Pancreas (tissue), 10 donors: Measurements from ENCODE around the gene RNPEPL1. TPM values are rescaled to one million over a fixed set of nuclear protein-coding genes. Genes with fewer than 3 reads are reported as not detected.

Source experiments
- ATAC-seq, 4 donors: fragments of 200-7000 bp; cut with Tn5 transposase; one replicate each; pipeline versions ENCODE4 v1.8.0 to v1.9.1; 2020; ENCODE audit warnings: mild to moderate bottlenecking in 4 of 4, moderate library complexity in 4 of 4
- DNase-seq, 6 donors: peaks; one replicate each; pipeline ENCODE4 v3.0.0-alpha.2; 2020
- FAIRE-seq: peaks from 2 replicates; lab custom pipeline; 2012; peaks lifted over from hg19 to GRCh38; lab: Jason Lieb, UNC
- H3K27ac ChIP-seq, 4 donors: fragments of 200-600 bp; sonication (generic); 1 replicate in 3 of 4; 2 replicates in 1 of 4; pipeline versions ENCODE4 v1.5.0 to v1.8.0; 2020
- H3K27me3 ChIP-seq, 4 donors: fragments of 200-600 bp; one replicate each; pipeline ENCODE4 v1.8.0; 2021
- H3K36me3 ChIP-seq, 3 donors: fragments of 200-600 bp; sonication (generic) in 1 of 3; one replicate each; pipeline versions ENCODE4 v1.5.0 to v1.8.0; 2020 to 2021
- H3K4me1 ChIP-seq, 3 donors: fragments of 200-600 bp; one replicate each; pipeline ENCODE4 v1.8.0; 2021
- H3K4me3 ChIP-seq, 4 donors: fragments of 200-600 bp; sonication (generic) in 2 of 4; one replicate each; pipeline versions ENCODE4 v1.5.0 to v1.8.0; 2020 to 2021
- H3K9me3 ChIP-seq, 4 donors: fragments of 200-600 bp; one replicate each; pipeline ENCODE4 v1.8.0; 2021
- CTCF ChIP-seq, 4 donors: fragments of 200-600 bp; sonication (generic) in 3 of 4; IDR thresholded peaks; one replicate each; pipeline versions ENCODE4 v1.5.0 to v1.8.0; 2021; ENCODE audit warnings: antibody characterized with exemption in 4 of 4
- WGBS, 2 donors: extraction: QIAGEN DNeasy Blood & Tissue Kit; methylation state at CpG; one replicate each; pipeline ENCODE4 v1.1.7; 2013; 5-methylcytosine and 5-hydroxymethylcytosine counted together
- intact Hi-C, 3 donors: fragments of 100-400 bp; cut with DNase I; formaldehyde crosslinking; loops; one replicate each; pipeline versions ENCODE4 v1.11.1 to v1.14.2; 2022
- polyA plus RNA-seq, 2 donors: library from polyadenylated mRNA; stranded (reverse); fragments of 200-250 nt; gene quantifications; one replicate each; pipeline ENCODE4 v1.2.3, GENCODE V29; 2013
- total RNA-seq, 6 donors: library from RNA; stranded (reverse); fragmentation: NEBNext Ultra II Directional in 4 of 6; extraction: Animal tissue kit (Norgen Biotek cat#: 25700) in 4 of 6; gene quantifications; one replicate each; pipeline versions ENCODE4 v1.2.1 to v1.2.4, GENCODE V29; 2021 to 2023
- donor health status: healthy with polysubstance abuse.
- donor health status: DM: no; HTN: no; CAD: no; lungs with moderate emphysema.
- donor health status: DM: no; HTN: no; CAD: no.
- donor health status: control.
- donor health status: control.
- donor health status: Bipolar disorder and iron deficiency.
- donor health status: DM: yes; HTN: yes; CAD: no.
- donor health status: DM: no; HTN: no; CAD: no.
- donor health status: DM: no; HTN: no; CAD: no.
- donor health status: DM: yes; HTN: yes; CAD: no.

Gene RNPEPL1
- total and polyA plus RNA-seq, 8 donors: 37.1 to 195 (median 43.9) TPM

GRCh38 chr2:240557101-240557751 lies 11.1 kb upstream of the RNPEPL1 start:
- H3K4me3 ChIP-seq: peak overlapping the region in 3 of 4 donors; percentile 18 to 46 (median 31)
- no peaks in the 10 kb centered on the region for H3K36me3 ChIP-seq
- ATAC-seq (no peak), DNase-seq (peak in 4 of 6 donors; percentile 26 to 74 (median 45)), FAIRE-seq (no peak)
- H3K27me3 ChIP-seq: no peaks in the 10 kb centered on the region
- intact Hi-C loops: no loop called here
- no peak for TF ChIP-seq CTCF (IDR thresholded peaks at IDR 0.05)
- H3K4me1 ChIP-seq: peaks cover 15 to 19% (median 17%) of the 10 kb centered on the region in 3 donors
- no peaks in the 10 kb centered on the region for H3K9me3 ChIP-seq
- H3K27ac ChIP-seq: no peak overlapping the region
- WGBS, 2 donors: 46 to 48% methylated on average over 51 of the region's 51 CpGs

GRCh38 chr2:240557808-240558207 lies 10.5 kb upstream of the RNPEPL1 start, which contains the start of gene ANKMY1:
TSS of gene ANKMY1 (minus strand) at chr2:240557988. CDS start at chr2:240557335, 653 bp downstream.
- intact Hi-C loops: no loop called here
- peaks cover 15 to 19% (median 17%) of the 10 kb centered on the region in 3 donors for H3K4me1 ChIP-seq
- DNase-seq: peak; percentile 60 to 89 (median 74)

GRCh38 chr2:240558236-240558761 lies 10.0 kb upstream of the RNPEPL1 start:
- H3K9me3 ChIP-seq: no peaks in the 10 kb centered on the region
- ATAC-seq (no peak), FAIRE-seq (no peak), DNase-seq (peak in 2 of 6 donors; percentile 17)
- intact Hi-C loops: no loop called here
- TF ChIP-seq CTCF (IDR thresholded peaks at IDR 0.05): no peak
- H3K27me3 ChIP-seq: no peaks in the 10 kb centered on the region
- H3K36me3 ChIP-seq: no peaks in the 10 kb centered on the region
- H3K4me3 ChIP-seq: peak overlapping the region in 2 of 4 donors; percentile 31 to 46
- H3K27ac ChIP-seq: no peak overlapping the region
- 83 to 85% methylated on average over 18 of the region's 18 CpGs for WGBS, 2 donors
- peaks cover 15 to 21% (median 17%) of the 10 kb centered on the region in 3 donors for H3K4me1 ChIP-seq

More at GRCh38 chr2:240557808-240558207, 10.5 kb upstream of the RNPEPL1 start, which contains the start of gene ANKMY1:
- Histone ChIP-seq H3K27ac (no peak within 1 kb of the TSS), H3K4me3 (peak within 1 kb of the TSS in 3 of 4 donors; percentile 18 to 46 (median 31)), H3K9me3 (no peaks in the 10 kb centered on the region), H3K36me3 (no peaks in the 10 kb centered on the region), H3K27me3 (no peaks in the 10 kb centered on the region)
- 6 to 10% methylated on average over 17 to 47 of the region's 47 CpGs for WGBS, 2 donors
- TF ChIP-seq CTCF (IDR thresholded peaks at IDR 0.05): no peak
- ATAC-seq: peak in 3 of 4 donors; percentile 20 to 23 (median 23)
- FAIRE-seq: no peak

GRCh38 chr2:240559286-240559685 lies 9.0 kb upstream of the RNPEPL1 start:
- Histone ChIP-seq H3K36me3 (no peaks in the 10 kb centered on the region), H3K9me3 (no peaks in the 10 kb centered on the region), H3K4me1 (peaks cover 15 to 21% (median 17%) of the 10 kb centered on the region in 3 donors), H3K4me3 (peak overlapping the region in 1 of 4 donors; percentile 91), H3K27ac (peak overlapping the region in 1 of 4 donors; percentile 99), H3K27me3 (no peaks in the 10 kb centered on the region)
- intact Hi-C loops: no loop called here
- DNase-seq (peak in 3 of 6 donors; percentile 8 to 23 (median 15)), FAIRE-seq (no peak), ATAC-seq (no peak)
- 78 to 82% methylated on average over 3 of the region's 3 CpGs for WGBS, 2 donors
- no peak for TF ChIP-seq CTCF (IDR thresholded peaks at IDR 0.05)
